Lower lobe of right lung (tissue), 2 donors: Measurements from ENCODE around the gene YARS1. TPM values are rescaled to one million over a fixed set of nuclear protein-coding genes. Genes with fewer than 3 reads are reported as not detected.

Source experiments
- ATAC-seq, 2 donors: fragments of 200-7000 bp; cut with Tn5 transposase; one replicate each; pipeline ENCODE4 v1.9.1; 2020 to 2022; ENCODE audit warnings: mild to moderate bottlenecking in 2 of 2, moderate library complexity in 2 of 2
- DNase-seq: peaks from one replicate; pipeline ENCODE4 v3.0.0-alpha.2; 2020
- H3K27ac ChIP-seq: fragments of 200-600 bp; one replicate; pipeline ENCODE4 v1.8.0; 2022
- H3K27me3 ChIP-seq: fragments of 200-600 bp; one replicate; pipeline ENCODE4 v1.8.0; 2022; ENCODE audit warnings: low read depth
- H3K36me3 ChIP-seq: fragments of 200-600 bp; one replicate; pipeline ENCODE4 v1.8.0; 2022; ENCODE audit warnings: mild to moderate bottlenecking
- H3K4me1 ChIP-seq: fragments of 200-600 bp; one replicate; pipeline ENCODE4 v1.8.0; 2022
- H3K4me3 ChIP-seq: fragments of 200-600 bp; one replicate; pipeline ENCODE4 v1.8.0; 2022; ENCODE audit warnings: mild to moderate bottlenecking
- H3K9me3 ChIP-seq: fragments of 200-600 bp; one replicate; pipeline ENCODE4 v1.8.0; 2022
- intact Hi-C: fragments of 100-400 bp; cut with DNase I; formaldehyde crosslinking; loops from one replicate; pipeline ENCODE4 v1.11.0; 2022
- total RNA-seq: library from RNA; stranded (reverse); fragmentation: NEBNext Ultra II Directional; extraction: Animal tissue kit (Norgen Biotek cat#: 25700); gene quantifications from one replicate; pipeline ENCODE4 v1.2.1, GENCODE V29; 2021
- TF ChIP-seq, protein P1 (sequence below): fragments of 200-600 bp; IDR thresholded peaks from one replicate; pipeline ENCODE4 v1.8.0; 2022; ENCODE audit warnings: antibody characterized with exemption, mild to moderate bottlenecking
- donor health status: DM: no; HTN: yes; CAD: no; lungs with severe emphysema.

Gene YARS1
- total RNA-seq, 1 donor from 2014 or later, result 96.7 TPM

DNA sequence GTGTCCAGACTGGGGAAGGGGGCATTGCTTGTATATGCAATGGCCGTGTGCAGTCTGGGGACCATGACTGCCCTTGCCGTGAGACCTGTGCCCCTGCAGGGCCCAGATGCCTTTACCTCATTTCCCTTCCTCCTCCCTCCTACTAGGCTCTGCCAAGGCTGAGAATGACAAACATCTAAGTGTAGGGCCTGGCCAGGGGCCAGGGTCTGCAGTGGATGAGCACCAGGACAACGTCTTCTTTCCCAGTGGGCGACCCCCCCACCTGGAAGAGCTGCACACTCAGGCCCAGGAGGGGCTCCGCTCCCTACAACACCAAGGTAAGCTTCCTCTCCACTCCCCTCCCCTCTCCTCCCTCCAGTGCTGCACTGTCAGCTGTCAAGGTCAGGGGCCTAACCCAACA lies 49.5 kb downstream of the YARS1 start:
- intact Hi-C loops, result no loop called here
- H3K36me3 ChIP-seq, result peaks cover 38% of the 10 kb centered on the region
- H3K27me3 ChIP-seq, result no peaks in the 10 kb centered on the region
- H3K27ac ChIP-seq, result peak overlapping the region; percentile 31
- TF ChIP-seq, protein P1, sequence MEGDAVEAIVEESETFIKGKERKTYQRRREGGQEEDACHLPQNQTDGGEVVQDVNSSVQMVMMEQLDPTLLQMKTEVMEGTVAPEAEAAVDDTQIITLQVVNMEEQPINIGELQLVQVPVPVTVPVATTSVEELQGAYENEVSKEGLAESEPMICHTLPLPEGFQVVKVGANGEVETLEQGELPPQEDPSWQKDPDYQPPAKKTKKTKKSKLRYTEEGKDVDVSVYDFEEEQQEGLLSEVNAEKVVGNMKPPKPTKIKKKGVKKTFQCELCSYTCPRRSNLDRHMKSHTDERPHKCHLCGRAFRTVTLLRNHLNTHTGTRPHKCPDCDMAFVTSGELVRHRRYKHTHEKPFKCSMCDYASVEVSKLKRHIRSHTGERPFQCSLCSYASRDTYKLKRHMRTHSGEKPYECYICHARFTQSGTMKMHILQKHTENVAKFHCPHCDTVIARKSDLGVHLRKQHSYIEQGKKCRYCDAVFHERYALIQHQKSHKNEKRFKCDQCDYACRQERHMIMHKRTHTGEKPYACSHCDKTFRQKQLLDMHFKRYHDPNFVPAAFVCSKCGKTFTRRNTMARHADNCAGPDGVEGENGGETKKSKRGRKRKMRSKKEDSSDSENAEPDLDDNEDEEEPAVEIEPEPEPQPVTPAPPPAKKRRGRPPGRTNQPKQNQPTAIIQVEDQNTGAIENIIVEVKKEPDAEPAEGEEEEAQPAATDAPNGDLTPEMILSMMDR, result no peak
- H3K4me1 ChIP-seq, result peaks cover 54% of the 10 kb centered on the region
- DNase-seq, result peak; percentile 40
- no peak overlapping the region for H3K4me3 ChIP-seq
- no peak for ATAC-seq
- no peaks in the 10 kb centered on the region for H3K9me3 ChIP-seq

DNA sequence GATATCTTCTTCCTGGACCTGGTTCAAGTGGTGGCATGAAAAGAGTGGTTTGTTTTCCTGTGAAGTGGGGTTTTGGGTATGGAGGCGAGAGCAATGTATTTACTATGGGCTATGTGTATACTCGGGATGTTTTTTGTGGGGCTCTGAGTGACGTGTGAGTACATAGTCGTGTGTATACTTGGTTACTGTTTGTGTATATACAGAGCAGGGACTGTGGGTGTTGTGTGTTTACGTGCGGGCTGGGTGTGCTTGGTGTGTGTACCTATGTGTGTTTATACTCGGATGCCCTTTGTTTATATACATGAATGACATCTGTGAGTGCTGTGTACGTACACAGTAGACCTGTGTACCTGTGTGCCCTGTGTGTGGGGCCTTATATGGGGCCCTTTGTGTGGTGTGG lies 50.0 kb downstream of the YARS1 start:
- TF ChIP-seq, protein P1, result no peak
- H3K36me3 ChIP-seq, result peaks cover 38% of the 10 kb centered on the region
- ATAC-seq (peak in 1 of 2 donors; percentile 2), DNase-seq (peak; percentile 17)
- H3K27me3 ChIP-seq, result no peaks in the 10 kb centered on the region
- intact Hi-C loops, result no loop called here
- H3K4me3 ChIP-seq, result no peak overlapping the region
- no peaks in the 10 kb centered on the region for H3K9me3 ChIP-seq
- peaks cover 59% of the 10 kb centered on the region for H3K4me1 ChIP-seq
- peak overlapping the region; percentile 31 for H3K27ac ChIP-seq

DNA sequence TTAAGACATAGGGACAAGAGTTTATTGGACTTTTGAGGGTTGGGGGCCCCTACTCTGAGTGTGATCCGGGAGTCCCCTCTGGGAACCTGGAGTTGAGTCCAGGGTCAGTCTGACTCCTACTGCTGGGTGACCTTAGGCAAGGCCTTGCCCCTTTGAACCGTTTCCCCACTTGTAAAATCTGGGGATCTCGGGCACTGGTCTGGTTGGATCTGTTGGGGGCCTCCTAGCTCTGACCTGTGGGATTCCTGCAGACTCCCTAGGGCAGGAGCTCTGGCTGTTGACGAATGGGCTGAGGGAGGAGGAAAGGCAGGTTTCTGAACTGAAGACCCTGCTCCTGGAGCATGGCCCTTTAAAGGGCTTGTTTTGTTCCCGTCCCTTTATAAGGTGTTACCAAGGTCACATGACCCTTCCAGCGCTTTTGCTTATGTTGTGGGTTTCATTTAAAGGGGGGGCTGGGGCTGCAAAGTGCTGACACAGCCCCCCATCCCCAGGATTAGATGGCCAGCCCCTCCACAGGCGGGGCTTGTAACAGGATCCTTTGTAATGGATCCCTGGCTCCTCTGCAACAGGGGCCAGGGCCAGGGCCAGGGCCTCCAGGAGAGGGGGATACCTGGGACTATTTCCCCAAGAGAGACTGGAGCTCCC lies 50.7 kb downstream of the YARS1 start:
- intact Hi-C loops, result no loop called here
- Histone ChIP-seq H3K27me3 (no peaks in the 10 kb centered on the region), H3K36me3 (peaks cover 34% of the 10 kb centered on the region), H3K4me1 (peaks cover 66% of the 10 kb centered on the region), H3K27ac (peak overlapping the region; percentile 31), H3K4me3 (no peak overlapping the region), H3K9me3 (no peaks in the 10 kb centered on the region)
- ATAC-seq, result no peak
- peak; percentile 24 for DNase-seq
- TF ChIP-seq, protein P1, result no peak

DNA sequence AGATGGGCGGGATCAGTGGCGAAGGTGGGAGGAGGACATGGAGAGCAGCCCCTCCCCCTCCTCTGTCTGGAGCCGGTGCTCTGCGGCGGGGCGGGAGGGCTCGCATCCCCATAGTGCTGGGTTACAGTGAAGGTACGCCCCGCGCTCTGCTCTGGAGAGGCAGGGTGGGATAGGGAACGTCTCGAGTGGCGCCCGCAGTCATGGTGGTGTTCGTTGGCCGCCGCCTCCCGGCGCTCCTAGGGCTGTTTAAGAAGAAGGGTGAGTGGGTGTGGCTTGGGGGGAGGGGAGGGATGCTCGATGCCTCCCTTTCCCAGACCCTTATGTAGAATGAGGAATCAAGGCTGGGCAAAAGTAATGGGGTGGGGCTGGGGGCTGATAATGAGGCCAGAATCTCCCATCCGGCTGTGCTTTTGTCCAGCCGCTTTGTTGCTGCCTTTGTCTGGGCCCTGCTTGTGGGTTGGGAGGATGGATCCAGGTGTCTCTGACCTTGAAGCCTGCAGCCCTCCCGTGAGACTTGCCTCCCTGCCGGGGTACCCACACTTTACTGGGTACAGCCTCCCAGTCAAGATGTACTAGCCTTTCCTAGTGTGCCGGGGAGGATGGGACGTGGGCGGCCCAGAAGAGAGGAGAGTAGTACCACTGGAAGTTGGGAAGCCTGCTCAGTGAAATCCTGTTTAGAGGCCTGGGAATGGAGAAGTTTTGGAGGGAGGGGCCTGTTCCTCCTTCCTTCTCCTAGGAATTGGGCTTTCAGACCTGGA lies 51.4 kb downstream of the YARS1 start:
- Histone ChIP-seq H3K9me3 (no peaks in the 10 kb centered on the region), H3K4me3 (no peak overlapping the region), H3K4me1 (peaks cover 73% of the 10 kb centered on the region), H3K27me3 (no peaks in the 10 kb centered on the region), H3K27ac (no peak overlapping the region), H3K36me3 (peaks cover 33% of the 10 kb centered on the region)
- peak; percentile 41 for DNase-seq
- no peak for ATAC-seq
- TF ChIP-seq, protein P1, result no peak
- intact Hi-C loops, result no loop called here

DNA sequence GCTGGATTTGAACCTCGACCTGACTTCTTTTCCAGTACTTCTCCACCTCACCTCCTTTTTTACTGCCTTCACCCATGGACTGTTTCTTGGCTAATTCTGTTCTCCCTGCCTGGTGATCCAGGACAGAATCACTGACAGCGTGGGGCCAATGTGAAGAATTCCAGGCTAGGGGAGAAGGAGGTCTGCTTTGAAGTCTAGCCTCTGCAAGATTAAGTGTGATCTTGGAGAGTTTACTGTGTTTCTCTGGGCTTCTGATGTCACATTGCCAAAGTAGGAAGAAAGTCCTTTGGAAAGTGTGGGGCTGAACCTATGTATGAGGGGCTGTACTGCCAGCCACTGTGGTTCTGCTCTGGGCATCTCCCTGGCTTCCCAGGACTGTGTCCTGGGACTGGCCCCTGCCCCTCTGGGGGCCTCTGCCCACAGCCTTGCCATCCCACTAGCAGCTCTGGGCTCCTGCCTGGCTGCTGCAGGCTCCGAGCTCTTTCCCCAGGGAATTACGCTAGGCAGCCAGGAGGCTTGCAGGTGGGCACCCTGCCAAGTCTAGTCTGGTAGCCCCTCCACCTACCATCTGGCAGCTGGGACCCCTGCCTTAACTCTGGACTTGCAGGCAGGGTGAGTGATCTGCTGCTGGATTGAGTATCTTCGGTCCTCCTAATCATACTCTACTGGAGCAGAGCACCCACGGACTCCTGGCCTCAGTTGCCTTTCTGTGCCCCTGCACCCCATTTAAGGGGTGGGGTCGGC lies 52.2 kb downstream of the YARS1 start:
- peak; percentile 32 for DNase-seq
- no peak for ATAC-seq
- TF ChIP-seq, protein P1, result no peak
- Histone ChIP-seq H3K27me3 (no peaks in the 10 kb centered on the region), H3K36me3 (peaks cover 26% of the 10 kb centered on the region), H3K9me3 (no peaks in the 10 kb centered on the region), H3K27ac (no peak overlapping the region), H3K4me1 (peaks cover 77% of the 10 kb centered on the region), H3K4me3 (no peak overlapping the region)
- intact Hi-C loops, result no loop called here
